AG09319 (cell line): ENCODE measurements around the gene PBXIP1.

Experiments
- DNase-seq: peaks from one replicate; pipeline ENCODE4 v3.0.0-alpha.2; 2010; ENCODE audit warnings: low read depth; ENCODE audit errors: extremely low read depth
- CTCF ChIP-seq: IDR thresholded peaks from 2 replicates; pipeline ENCODE4 v1.5.1; 2011; ENCODE audit warnings: low read depth, mild to moderate bottlenecking, inconsistent platforms, low read length, moderate library complexity

Gene PBXIP1

GRCh38 chr1:154936555-154937084 is 19.3 kb downstream of the PBXIP1 start, which contains the start of gene PMVK:
Gene PMVK, minus strand, starts transcription at chr1:154936719. Its CDS starts 34 bp downstream, at chr1:154936685.
- DNase-seq: peak; percentile 92
- peak; percentile 32 for TF ChIP-seq CTCF

GRCh38 chr1:154935749-154936554 is 19.9 kb downstream of the PBXIP1 start:
- no peak for DNase-seq
- no peak for TF ChIP-seq CTCF

GRCh38 chr1:154934358-154934948 is 21.4 kb downstream of the PBXIP1 start:
- no peak for DNase-seq

GRCh38 chr1:154931940-154932487 is 23.9 kb downstream of the PBXIP1 start:
- no peak for DNase-seq
- no peak for TF ChIP-seq CTCF

More at GRCh38 chr1:154934358-154934948, 21.4 kb downstream of the PBXIP1 start:
- TF ChIP-seq CTCF: no peak

- DNase-seq: no peak
- TF ChIP-seq CTCF: no peak
Measured at GRCh38 chr1:154926201-154926600, 29.7 kb downstream of the PBXIP1 start.

- DNase-seq: no peak
- no peak for TF ChIP-seq CTCF
Measured at GRCh38 chr1:154925335-154926170, 30.3 kb downstream of the PBXIP1 start.
